H1 (cell line): ENCODE results near the gene SLC22A6. TPM values are rescaled to one million over a fixed set of nuclear protein-coding genes. Genes with fewer than 3 reads are reported as not detected.

Experiments
- CTCF ChIA-PET: fragments of 300-600 bp; sonication (Branson Sonifier 250); formaldehyde crosslinking; loops from one replicate; lab custom pipeline; 2021; ENCODE audit not compliant: partially characterized antibody; lab: Charles Lee
- POLR2A ChIA-PET: fragments of 300-600 bp; sonication (Branson Sonifier 250); formaldehyde crosslinking; loops from one replicate; lab custom pipeline; 2021; ENCODE audit warnings: inconsistent platforms; ENCODE audit not compliant: partially characterized antibody; lab: Charles Lee
- DNase-seq, 2 experiments: peaks; one replicate each; pipeline versions ENCODE4 v3.0.0 to v3.0.0-alpha.2; 2010 to 2022; ENCODE audit warnings: low spot score in 2 of 2, low read depth in 1 of 2, mixed read lengths in 1 of 2
- FAIRE-seq: peaks from 2 replicates; lab custom pipeline; 2011; peaks lifted over from hg19 to GRCh38; lab: Jason Lieb, UNC
- H2AFZ ChIP-seq: 2 replicates; pipeline ENCODE4 v1.8.1; 2012; ENCODE audit warnings: low read length, inconsistent platforms
- H2AK5ac ChIP-seq: 2 replicates; pipeline ENCODE4 v1.6.1; 2013; ENCODE audit warnings: low read depth, low read length
- H2BK120ac ChIP-seq: replicated peaks from 2 replicates; pipeline ENCODE3; 2013; ENCODE audit warnings: low read depth, low read length, inconsistent platforms
- H2BK12ac ChIP-seq: 2 replicates; pipeline ENCODE4 v1.6.1; 2013; ENCODE audit warnings: low read depth, low read length
- H2BK15ac ChIP-seq: 2 replicates; pipeline ENCODE4 v1.6.1; 2013; ENCODE audit warnings: low read length
- H2BK20ac ChIP-seq: 2 replicates; pipeline ENCODE4 v1.6.1; 2013; ENCODE audit warnings: low read length
- H2BK5ac ChIP-seq: 2 replicates; pipeline ENCODE4 v1.6.1; 2013; ENCODE audit warnings: low read depth, low read length
- H3K14ac ChIP-seq: 2 replicates; pipeline ENCODE4 v1.6.1; 2013; ENCODE audit warnings: inconsistent platforms; ENCODE audit not compliant: insufficient read length
- H3K18ac ChIP-seq: 2 replicates; pipeline ENCODE4 v1.6.1; 2013; ENCODE audit warnings: low read length; ENCODE audit errors: extremely low read depth
- H3K23ac ChIP-seq: 2 replicates; pipeline ENCODE4 v1.6.1; 2013; ENCODE audit warnings: inconsistent platforms; ENCODE audit not compliant: insufficient read length
- H3K23me2 ChIP-seq: 2 replicates; pipeline ENCODE4 v1.6.1; 2013; ENCODE audit warnings: low read depth, low read length
- H3K27ac ChIP-seq: 2 replicates; pipeline ENCODE4 v1.6.1; 2011; ENCODE audit warnings: low read depth, low read length, inconsistent platforms
- H3K27me3 ChIP-seq, 4 experiments: replicated peaks in 1 of 4; 1 replicate in 1 of 4; 2 replicates in 3 of 4; pipeline versions ENCODE4 v1.6.1 to v1.8.1; 2011 to 2013; ENCODE audit warnings: low read length in 3 of 4, mild to moderate bottlenecking in 3 of 4, inconsistent platforms in 2 of 4, mixed read lengths in 2 of 4, moderate library complexity in 1 of 4; ENCODE audit not compliant: control insufficient read depth in 3 of 4, insufficient read depth in 3 of 4; ENCODE audit errors: extremely low read depth in 1 of 4
- H3K36me3 ChIP-seq, 4 experiments: 2 replicates each; pipeline versions ENCODE4 v1.6.1 to v1.8.1; 2011 to 2013; ENCODE audit warnings: mild to moderate bottlenecking in 4 of 4, low read length in 3 of 4, moderate library complexity in 2 of 4, control low read depth in 1 of 4, inconsistent platforms in 1 of 4; ENCODE audit not compliant: insufficient read depth in 4 of 4, control insufficient read depth in 2 of 4
- H3K4ac ChIP-seq: replicated peaks from 2 replicates; pipeline ENCODE3; 2013; ENCODE audit warnings: low read length, low read depth, mixed read lengths, inconsistent platforms; ENCODE audit not compliant: insufficient read length
- H3K4me1 ChIP-seq, 4 experiments: replicated peaks in 1 of 4; 1 replicate in 1 of 4; 2 replicates in 3 of 4; pipeline versions ENCODE4 v1.6.1 to v1.8.1; 2011 to 2013; ENCODE audit warnings: low read length in 3 of 4, inconsistent platforms in 2 of 4, mixed read lengths in 1 of 4; ENCODE audit not compliant: insufficient read depth in 4 of 4, control insufficient read depth in 3 of 4
- H3K4me2 ChIP-seq, 2 experiments: 2 replicates each; pipeline versions ENCODE4 v1.6.1 to v1.8.1; 2011 to 2013; ENCODE audit warnings: low read depth in 2 of 2, low read length in 2 of 2, control low read depth in 1 of 2, inconsistent platforms in 1 of 2, mild to moderate bottlenecking in 1 of 2; ENCODE audit not compliant: insufficient read depth in 1 of 2
- H3K4me3 ChIP-seq, 4 experiments: fragments of 200-600, 300-600 bp in 1 of 4; sonication (generic), shearing (Covaris generic), sonication (Bioruptor Twin) in 1 of 4; 2 replicates each; pipeline versions ENCODE4 v1.5.1 to v1.8.1; 2011 to 2016; ENCODE audit warnings: low read length in 4 of 4, low read depth in 3 of 4, control low read depth in 2 of 4, inconsistent platforms in 2 of 4, mild to moderate bottlenecking in 2 of 4, mixed read lengths in 1 of 4, moderate library complexity in 1 of 4; ENCODE audit not compliant: insufficient read depth in 2 of 4; ENCODE audit errors: extremely low read depth in 1 of 4
- H3K56ac ChIP-seq: replicated peaks from 2 replicates; pipeline ENCODE3; 2013; ENCODE audit warnings: low read depth, mild to moderate bottlenecking, mixed read lengths, low read length, inconsistent platforms; ENCODE audit not compliant: insufficient read length
- H3K79me1 ChIP-seq: 2 replicates; pipeline ENCODE4 v1.6.1; 2013; ENCODE audit warnings: low read depth, low read length, control low read depth
- H3K79me2 ChIP-seq, 2 experiments: 2 replicates each; pipeline versions ENCODE4 v1.6.1 to v1.8.1; 2012 to 2013; ENCODE audit warnings: low read length in 2 of 2, mild to moderate bottlenecking in 2 of 2, inconsistent platforms in 1 of 2; ENCODE audit not compliant: insufficient read depth in 2 of 2, control insufficient read depth in 1 of 2
- H3K9ac ChIP-seq, 4 experiments: replicated peaks in 1 of 4; 1 replicate in 1 of 4; 2 replicates in 3 of 4; pipeline versions ENCODE4 v1.6.1 to v1.8.1; 2011 to 2013; ENCODE audit warnings: low read depth in 3 of 4, low read length in 3 of 4, control low read depth in 2 of 4, mild to moderate bottlenecking in 2 of 4, moderate library complexity in 2 of 4, inconsistent platforms in 1 of 4; ENCODE audit errors: extremely low read depth in 1 of 4
- H3K9me3 ChIP-seq, 2 experiments: 2 replicates each; pipeline versions ENCODE4 v1.6.1 to v1.8.1; 2012 to 2013; ENCODE audit warnings: mild to moderate bottlenecking in 2 of 2, moderate library complexity in 2 of 2, control low read depth in 1 of 2, inconsistent platforms in 1 of 2, low read depth in 1 of 2, low read length in 1 of 2, mixed read lengths in 1 of 2; ENCODE audit not compliant: insufficient read depth in 2 of 2
- H4K20me1 ChIP-seq, 2 experiments: replicated peaks in 1 of 2; 2 replicates each; pipeline versions ENCODE3 to v1.8.1; 2011 to 2013; ENCODE audit warnings: inconsistent platforms in 2 of 2, low read length in 2 of 2, mild to moderate bottlenecking in 1 of 2; ENCODE audit not compliant: insufficient read depth in 2 of 2, control insufficient read depth in 1 of 2
- H4K5ac ChIP-seq: 2 replicates; pipeline ENCODE4 v1.6.1; 2013; ENCODE audit warnings: low read length, low read depth, mixed read lengths, inconsistent platforms; ENCODE audit not compliant: insufficient read length
- H4K8ac ChIP-seq: 2 replicates; pipeline ENCODE4 v1.8.0; 2013; ENCODE audit warnings: mild to moderate bottlenecking, moderate library complexity, low read length, inconsistent platforms; ENCODE audit not compliant: insufficient read depth; ENCODE audit errors: extremely low read depth
- H4K91ac ChIP-seq: replicated peaks from 2 replicates; pipeline ENCODE3; 2013; ENCODE audit warnings: low read length, mixed read lengths, inconsistent platforms; ENCODE audit not compliant: insufficient read length
- CBX8 ChIP-seq: fragments of 300-800, 300-1000 bp; sonication (generic); IDR thresholded peaks from 2 replicates; pipeline ENCODE4 v1.7.1; 2016; ENCODE audit warnings: low read depth, low read length, borderline replicate concordance
- EGR1 ChIP-seq: IDR thresholded peaks from 2 replicates; pipeline ENCODE4 v1.6.1; 2011; ENCODE audit warnings: low read depth, low read length, borderline replicate concordance
- GABPA ChIP-seq: IDR thresholded peaks from 2 replicates; pipeline ENCODE4 v1.6.1; 2011; ENCODE audit warnings: mild to moderate bottlenecking, low read length, moderate library complexity, borderline replicate concordance; ENCODE audit not compliant: insufficient read depth
- JUN ChIP-seq: IDR thresholded peaks from 2 replicates; pipeline ENCODE4 v1.6.1; 2011; ENCODE audit warnings: low read depth, mild to moderate bottlenecking, improper control_type of control experiment, low read length
- KDM4A ChIP-seq: IDR thresholded peaks from one replicate; pipeline ENCODE4 v1.7.1; 2012; ENCODE audit warnings: low read depth, mild to moderate bottlenecking, moderate library complexity, low read length, inconsistent platforms; ENCODE audit not compliant: severe bottlenecking
- KDM5A ChIP-seq: fragments of 200-600 bp; IDR thresholded peaks from 2 replicates; pipeline ENCODE4 v1.7.1; 2012; ENCODE audit warnings: mild to moderate bottlenecking, low read length, inconsistent platforms, mixed read lengths
- RNF2 ChIP-seq: fragments of 200-900, 300-1000 bp; sonication (generic); IDR thresholded peaks from 2 replicates; pipeline ENCODE4 v1.7.1; 2016; ENCODE audit warnings: borderline replicate concordance, low read depth, mild to moderate bottlenecking, antibody characterized with exemption, low read length; ENCODE audit not compliant: poor library complexity, severe bottlenecking; ENCODE audit errors: missing control alignments
- ZNF274 ChIP-seq: IDR thresholded peaks from 2 replicates; pipeline ENCODE4 v1.7.0; 2012; ENCODE audit warnings: low read length, borderline replicate concordance; ENCODE audit errors: extremely low read depth
- WGBS, 2 experiments: shearing (Covaris generic) in 1 of 2; methylation state at CpG; one replicate each; pipeline versions ENCODE4 v1.1.6 to v1.1.7; 2013 to 2015; ENCODE audit warnings: low lambda C conversion rate in 2 of 2, mixed read lengths in 2 of 2, inconsistent platforms in 1 of 2, low coverage in 1 of 2, missing lambda C conversion rate in 1 of 2; ENCODE audit not compliant: insufficient replicate concordance in 2 of 2, insufficient coverage in 1 of 2, insufficient read length in 1 of 2; ENCODE audit errors: extremely low coverage in 1 of 2, missing lambda C conversion rate in 1 of 2; 5-methylcytosine and 5-hydroxymethylcytosine counted together
- long read RNA-seq, 2 experiments: library from RNA in 1 of 2; library from capped mRNA in 1 of 2; stranded (forward); transcript quantifications; one replicate each; pipeline ENCODE4 v2.0.0, GENCODE V29; 2021; ENCODE audit warnings: inconsistent platforms in 1 of 2
- polyA minus RNA-seq, 3 experiments: library from RNA; depleted of rRNA, polyadenylated mRNA; stranded (reverse); fragments of >200 nt; gene quantifications; 1 replicate in 2 of 3; 2 replicates in 1 of 3; pipeline ENCODE4 v1.2.3, GENCODE V29; 2011
- polyA plus RNA-seq, 7 experiments: library from polyadenylated mRNA; depleted of rRNA in 3 of 7; stranded (reverse) in 5 of 7; unstranded in 2 of 7; fragments of >200 nt in 5 of 7; fragments of 200-250 nt in 2 of 7; gene quantifications; 1 replicate in 5 of 7; 2 replicates in 1 of 7; 4 replicates in 1 of 7; pipeline versions ENCODE4 v1.2.1 to v1.2.3, GENCODE V29; 2011 to 2013; ENCODE audit warnings: missing spikeins in 2 of 7, mixed read lengths in 2 of 7
- total RNA-seq: library from RNA; stranded (reverse); fragmentation: NEBNext Ultra II Directional; extraction: Animal tissue kit (Norgen Biotek cat#: 25700); gene quantifications from 2 replicates; pipeline ENCODE4 v1.2.1, GENCODE V29; 2021

The SLC22A6 gene, protein sequence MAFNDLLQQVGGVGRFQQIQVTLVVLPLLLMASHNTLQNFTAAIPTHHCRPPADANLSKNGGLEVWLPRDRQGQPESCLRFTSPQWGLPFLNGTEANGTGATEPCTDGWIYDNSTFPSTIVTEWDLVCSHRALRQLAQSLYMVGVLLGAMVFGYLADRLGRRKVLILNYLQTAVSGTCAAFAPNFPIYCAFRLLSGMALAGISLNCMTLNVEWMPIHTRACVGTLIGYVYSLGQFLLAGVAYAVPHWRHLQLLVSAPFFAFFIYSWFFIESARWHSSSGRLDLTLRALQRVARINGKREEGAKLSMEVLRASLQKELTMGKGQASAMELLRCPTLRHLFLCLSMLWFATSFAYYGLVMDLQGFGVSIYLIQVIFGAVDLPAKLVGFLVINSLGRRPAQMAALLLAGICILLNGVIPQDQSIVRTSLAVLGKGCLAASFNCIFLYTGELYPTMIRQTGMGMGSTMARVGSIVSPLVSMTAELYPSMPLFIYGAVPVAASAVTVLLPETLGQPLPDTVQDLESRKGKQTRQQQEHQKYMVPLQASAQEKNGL
- total RNA-seq = not detected in 2 replicates
- not detected in 2 replicates for polyA plus RNA-seq (2011; rRNA removed)
- not detected for polyA plus RNA-seq (2011; cell fraction: cytosol; rRNA removed)
- not detected for polyA plus RNA-seq (2011; cell fraction: nucleus; rRNA removed)
- not detected in 4 replicates for polyA plus RNA-seq (2012, experiment 1 of 2)
- not detected for polyA plus RNA-seq (2012, experiment 2 of 2)
- polyA plus RNA-seq (2013, experiment 1 of 2) = not detected
- polyA plus RNA-seq (2013, experiment 2 of 2) = not detected
- polyA minus RNA-seq (2011; rRNA and poly(A)+ RNA removed) = not detected in 2 replicates
- not detected for polyA minus RNA-seq (2011; cell fraction: cytosol; rRNA and poly(A)+ RNA removed)
- polyA minus RNA-seq (2011; cell fraction: nucleus; rRNA and poly(A)+ RNA removed) = not detected
- long read RNA-seq, experiment 1 = 0 reads
- long read RNA-seq, experiment 2 = 0 reads

DNA sequence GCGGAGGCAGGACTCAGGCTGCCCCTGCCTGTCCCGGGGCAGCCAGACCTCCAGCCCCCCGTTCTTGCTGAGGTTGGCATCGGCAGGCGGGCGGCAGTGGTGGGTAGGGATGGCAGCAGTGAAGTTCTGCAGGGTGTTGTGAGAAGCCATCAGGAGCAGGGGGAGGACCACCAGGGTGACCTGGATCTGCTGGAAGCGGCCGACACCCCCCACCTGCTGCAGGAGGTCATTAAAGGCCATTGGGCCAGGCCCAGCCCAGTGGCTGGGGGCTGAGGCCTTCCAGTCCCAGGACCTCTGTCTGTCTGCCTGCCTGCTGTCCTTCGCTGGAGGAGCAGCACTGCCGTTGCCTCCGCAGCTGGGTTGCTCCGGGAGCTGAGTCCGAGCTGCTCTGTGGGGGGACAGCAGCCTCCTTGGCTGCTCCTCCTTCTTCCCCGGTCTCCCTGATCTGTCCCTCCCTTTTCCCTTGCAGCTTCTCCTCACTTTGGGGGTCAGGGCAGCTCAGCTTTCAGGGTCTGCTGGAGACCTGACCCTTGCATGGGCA, at the start of gene SLC22A6:
Gene SLC22A6, minus strand, starts transcription at position 517 of the 541 bp plus-strand sequence. Its CDS starts 277 bp downstream, at position 240.
- no peak within 1 kb of the TSS for H2BK5ac ChIP-seq
- H2BK20ac ChIP-seq = no peak within 1 kb of the TSS
- no peak within 1 kb of the TSS for H3K9ac ChIP-seq
- H3K79me2 ChIP-seq = no peaks in the 10 kb centered on the region
- no peak within 1 kb of the TSS for H3K4me2 ChIP-seq
- H2AK5ac ChIP-seq = no peak within 1 kb of the TSS
- no peak within 1 kb of the TSS for H3K27ac ChIP-seq
- H3K79me1 ChIP-seq = no peaks in the 10 kb centered on the region
- no peak within 1 kb of the TSS for H3K4ac ChIP-seq
- H3K23ac ChIP-seq = no peak within 1 kb of the TSS
- no peak within 1 kb of the TSS for H2AFZ ChIP-seq
- CTCF ChIA-PET = interaction anchor here (0.9 to 13.2 kb wide), 5 partner anchors 9 to 78 kb away, joined by 3 to 201 read pairs (median 5); no protein-coding TSS in a partner anchor
- H3K23me2 ChIP-seq = no peaks in the 10 kb centered on the region
- no peak within 1 kb of the TSS for H3K56ac ChIP-seq
- H3K9me3 ChIP-seq = no peaks in the 10 kb centered on the region
- no peak within 1 kb of the TSS for H3K18ac ChIP-seq
- no peak within 1 kb of the TSS for H2BK120ac ChIP-seq
- POLR2A ChIA-PET = no interaction called here
- H4K20me1 ChIP-seq = no peaks in the 10 kb centered on the region
- 79% methylated on average over 14 of the region's 14 CpGs; no CpG with 5 or more reads in 1 of the 2 experiments for WGBS, 2 experiments
- no peaks in the 10 kb centered on the region for H3K27me3 ChIP-seq
- no peak within 1 kb of the TSS for H3K14ac ChIP-seq
- H3K4me3 ChIP-seq = no peak within 1 kb of the TSS
- no peaks in the 10 kb centered on the region for H3K36me3 ChIP-seq
- no peak within 1 kb of the TSS for H4K5ac ChIP-seq
- FAIRE-seq = no peak
- no peak within 1 kb of the TSS for H4K8ac ChIP-seq
- DNase-seq = no peak
- H2BK12ac ChIP-seq = no peak within 1 kb of the TSS
- H2BK15ac ChIP-seq = no peak within 1 kb of the TSS
- H4K91ac ChIP-seq = no peak within 1 kb of the TSS
- H3K4me1 ChIP-seq = 0 out of 7 replicates have a peak, but pooled peaks cover 0 to 2% (median 0%) of the 10 kb centered on the region in 4 experiments
- TF ChIP-seq GABPA = no peak
- no peak for TF ChIP-seq KDM5A
- TF ChIP-seq EGR1 = no peak
- TF ChIP-seq KDM4A = no peak
- TF ChIP-seq RNF2 = no peak
- TF ChIP-seq CBX8 = no peak
- TF ChIP-seq JUN = no peak
- TF ChIP-seq ZNF274 = no peak
